ENCODE measurements around the gene CERK.

- TF ChIP-seq YY1 (IDR thresholded peaks at IDR 0.05; ENCODE audit: insufficient read depth, insufficient read length) (no peak), ZNF274 (IDR thresholded peaks at IDR 0.05; ENCODE audit: low read depth, low read length) (no peak), SUZ12 (IDR thresholded peaks at IDR 0.05; ENCODE audit: extremely low read depth, insufficient read depth, insufficient read length) (no peak)
Observed at GRCh38 chr22:46740910-46741780, 3.1 kb upstream of the CERK start.
